OCI-LY7 (cell line): ENCODE measurements around the gene GRWD1. TPM values are rescaled to one million over a fixed set of nuclear protein-coding genes. Genes with fewer than 3 reads are reported as not detected.

Experiments
- BruUV-seq: library from RNA; stranded (reverse); fragments of 400-500 nt; replicated peaks from 2 replicates; lab custom pipeline; 2021; lab: Mats Ljungman, UMichigan
- CTCF ChIA-PET: fragments of 300-600 bp; sonication (Branson Sonifier 250); formaldehyde crosslinking; loops from one replicate; lab custom pipeline; 2022; ENCODE audit warnings: antibody characterized with exemption; ENCODE audit not compliant: unreplicated experiment; lab: Charles Lee
- POLR2A ChIA-PET: fragments of 300-600 bp; sonication (Branson Sonifier 250); formaldehyde crosslinking; loops from one replicate; lab custom pipeline; 2022; ENCODE audit warnings: antibody characterized with exemption; lab: Charles Lee
- DNase-seq: peaks from one replicate; pipeline ENCODE4 v3.0.0-alpha.2; 2015; ENCODE audit warnings: low spot score
- H2AFZ ChIP-seq: fragments of 200-600 bp; sonication (generic), shearing (Covaris generic); 2 replicates; pipeline ENCODE4 v1.6.1; 2014; ENCODE audit warnings: mild to moderate bottlenecking, antibody characterized with exemption, low read length, moderate library complexity
- H3K27ac ChIP-seq: fragments of 200-600 bp; sonication (generic); 2 replicates; pipeline ENCODE4 v1.5.1; 2014; ENCODE audit warnings: mixed run types, low read depth, mild to moderate bottlenecking, moderate library complexity, low read length, inconsistent platforms; ENCODE audit not compliant: poor library complexity, severe bottlenecking
- H3K36me3 ChIP-seq: fragments of 200-600 bp; sonication (generic); 2 replicates; pipeline ENCODE4 v1.6.1; 2014; ENCODE audit warnings: mild to moderate bottlenecking, antibody characterized with exemption, low read length, moderate library complexity, mixed read lengths; ENCODE audit not compliant: insufficient read depth
- H3K4me1 ChIP-seq: fragments of 200-600 bp; sonication (generic); 2 replicates; pipeline ENCODE4 v1.5.1; 2014; ENCODE audit warnings: mild to moderate bottlenecking, low read length; ENCODE audit not compliant: insufficient read depth, poor library complexity, severe bottlenecking
- H3K4me2 ChIP-seq: fragments of 200-600 bp; sonication (generic); 2 replicates; pipeline ENCODE4 v1.6.1; 2014; ENCODE audit warnings: mild to moderate bottlenecking, low read length
- H3K4me3 ChIP-seq: fragments of 200-600 bp; sonication (generic); 2 replicates; pipeline ENCODE4 v1.5.1; 2014; ENCODE audit warnings: mild to moderate bottlenecking, low read depth, low read length; ENCODE audit not compliant: poor library complexity, severe bottlenecking
- H3K79me2 ChIP-seq: fragments of 200-600 bp; sonication (generic); 2 replicates; pipeline ENCODE4 v1.6.1; 2016; ENCODE audit warnings: low read depth, mild to moderate bottlenecking, low read length, moderate library complexity, mixed read lengths; ENCODE audit not compliant: insufficient read depth
- H3K9me2 ChIP-seq: fragments of 200-600 bp; sonication (generic); 2 replicates; pipeline ENCODE4 v1.6.1; 2016; ENCODE audit warnings: mild to moderate bottlenecking, low read length, mixed read lengths; ENCODE audit not compliant: insufficient read depth
- H3K9me3 ChIP-seq: fragments of 200-600 bp; sonication (generic); 2 replicates; pipeline ENCODE4 v1.6.1; 2014; ENCODE audit warnings: mild to moderate bottlenecking, mixed run types, low read length, mixed read lengths
- H4K20me1 ChIP-seq: fragments of 200-600 bp; sonication (generic); 2 replicates; pipeline ENCODE4 v1.6.1; 2014; ENCODE audit warnings: mild to moderate bottlenecking, antibody characterized with exemption, low read length, moderate library complexity, mixed read lengths; ENCODE audit not compliant: insufficient read depth
- CTCF ChIP-seq: fragments of 200-600 bp; sonication (generic); conservative IDR thresholded peaks from 2 replicates; pipeline ENCODE4 v1.5.1; 2014; ENCODE audit warnings: mild to moderate bottlenecking, antibody characterized with exemption, low read length, moderate library complexity, mixed read lengths
- EZH2phosphoT487 ChIP-seq: fragments of 200-600 bp; sonication (generic); IDR thresholded peaks from 2 replicates; pipeline ENCODE4 v1.6.1; 2018; ENCODE audit warnings: low read depth, borderline replicate concordance, mild to moderate bottlenecking, mixed run types, antibody characterized with exemption, low read length, moderate library complexity, mixed read lengths
- intact Hi-C: fragments of 100-400 bp; cut with micrococcal nuclease; formaldehyde crosslinking; loops from one replicate; pipeline ENCODE4 v1.10.0; 2022; ENCODE audit not compliant: unreplicated experiment
- total RNA-seq, 2 experiments: library from RNA; depleted of rRNA in 1 of 2; stranded (reverse); fragments of >200 nt in 1 of 2; shearing (Covaris generic) in 1 of 2; gene quantifications; 2 replicates each; pipeline ENCODE4 v1.2.3, GENCODE V29; 2014 to 2022

GRWD1 gene
- total RNA-seq, 2 experiments from 2014 or later, result 32.1 to 35.8 TPM

GRCh38 chr19:48415806-48416221, 30.0 kb upstream of the GRWD1 start:
- H3K9me3 ChIP-seq, result no peaks in the 10 kb centered on the region
- no peaks in the 10 kb centered on the region for H3K9me2 ChIP-seq
- H3K4me2 ChIP-seq, result no peak overlapping the region
- no peaks in the 10 kb centered on the region for H3K36me3 ChIP-seq
- ChIA-PET POLR2A (no interaction called here), CTCF (no interaction called here)
- no peak overlapping the region for H3K27ac ChIP-seq
- intact Hi-C loops, result no loop called here
- DNase-seq, result no peak
- no peak overlapping the region for H2AFZ ChIP-seq
- H3K4me3 ChIP-seq, result no peak overlapping the region
- H4K20me1 ChIP-seq, result no peaks in the 10 kb centered on the region
- no TSS peak for BruUV-seq
- no peaks in the 10 kb centered on the region for H3K79me2 ChIP-seq
- H3K4me1 ChIP-seq, result no peaks in the 10 kb centered on the region
- no peak for TF ChIP-seq CTCF
- TF ChIP-seq EZH2phosphoT487, result no peak

- TF ChIP-seq CTCF (no peak), EZH2phosphoT487 (no peak)
- no peak for DNase-seq
These were observed 28.4 kb upstream of the GRWD1 start for GRCh38 chr19:48417421-48417820.

GRCh38 chr19:48418317-48419064, 27.3 kb upstream of the GRWD1 start:
- Histone ChIP-seq H3K36me3 (no peaks in the 10 kb centered on the region), H3K27ac (no peak overlapping the region), H3K4me2 (no peak overlapping the region), H2AFZ (no peak overlapping the region), H4K20me1 (no peaks in the 10 kb centered on the region), H3K9me2 (no peaks in the 10 kb centered on the region), H3K79me2 (no peaks in the 10 kb centered on the region), H3K9me3 (no peaks in the 10 kb centered on the region), H3K4me1 (no peaks in the 10 kb centered on the region), H3K4me3 (no peak overlapping the region)
- POLR2A ChIA-PET, result no interaction called here
- CTCF ChIA-PET, result no interaction called here
- TF ChIP-seq EZH2phosphoT487 (no peak), CTCF (0 out of 2 replicates have a peak, but pooled peaks have one; percentile 28)
- no peak for DNase-seq
- intact Hi-C loops, result no loop called here
- BruUV-seq, result no TSS peak

More at GRCh38 chr19:48417421-48417820, 28.4 kb upstream of the GRWD1 start:
- POLR2A ChIA-PET, result no interaction called here
- no peak overlapping the region for H2AFZ ChIP-seq
- no peaks in the 10 kb centered on the region for H3K36me3 ChIP-seq
- intact Hi-C loops, result no loop called here
- no peaks in the 10 kb centered on the region for H3K9me3 ChIP-seq
- BruUV-seq, result no TSS peak
- H3K4me2 ChIP-seq, result no peak overlapping the region
- H3K4me3 ChIP-seq, result no peak overlapping the region
- no peaks in the 10 kb centered on the region for H3K79me2 ChIP-seq
- H3K9me2 ChIP-seq, result no peaks in the 10 kb centered on the region
- CTCF ChIA-PET, result no interaction called here
- H4K20me1 ChIP-seq, result no peaks in the 10 kb centered on the region
- no peak overlapping the region for H3K27ac ChIP-seq
- no peaks in the 10 kb centered on the region for H3K4me1 ChIP-seq
